ENCODE data around the gene SH3BP2.

The SH3BP2 gene

DNA sequence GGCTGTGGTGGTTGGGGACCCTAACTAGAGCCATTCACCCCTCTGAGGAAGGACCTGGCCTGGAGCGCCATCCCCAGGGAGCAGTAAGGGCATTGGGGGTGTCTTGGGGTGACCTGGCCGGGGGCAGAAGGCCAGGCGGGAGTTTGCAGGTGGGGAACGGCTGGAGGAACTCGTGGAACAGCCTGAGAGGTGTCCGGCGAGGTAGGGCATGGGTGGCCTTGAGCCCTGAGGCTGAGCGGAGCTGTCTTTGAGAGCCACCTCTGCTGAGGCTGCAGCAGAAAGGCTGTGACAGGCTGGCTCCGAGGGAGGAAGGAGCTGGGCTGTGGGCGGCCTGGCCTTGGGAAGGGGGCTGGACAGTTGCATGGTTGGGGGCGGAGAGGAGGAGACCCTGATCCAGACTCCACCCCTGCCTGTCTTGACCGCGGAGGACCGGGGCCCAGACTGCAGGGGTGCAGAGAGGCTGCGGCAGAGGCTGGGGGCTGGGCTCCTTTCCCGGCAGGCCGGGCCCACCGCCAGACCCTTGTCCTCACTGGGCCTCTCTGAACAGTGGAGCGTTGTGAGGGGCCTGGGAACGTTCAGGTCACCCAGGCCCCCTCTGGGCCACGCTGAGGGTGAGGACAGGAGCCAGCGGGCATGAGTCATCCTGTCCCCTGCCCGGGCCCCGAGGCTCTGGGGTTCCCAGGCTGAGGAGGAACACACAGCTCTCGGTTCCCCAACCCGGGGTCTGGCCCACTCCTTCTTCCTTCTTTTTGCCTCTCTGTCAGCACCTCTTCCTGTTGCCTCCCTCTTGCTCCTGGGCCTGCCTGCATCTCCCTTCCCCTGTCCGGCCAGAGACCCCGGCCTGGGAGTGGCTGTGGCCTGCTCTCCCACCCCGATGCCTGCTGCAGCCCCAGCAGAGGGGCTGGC lies 8.1 kb downstream of the SH3BP2 start:
- no peaks in the 10 kb centered on the region for H3K9me3 Mint-ChIP-seq
- peaks cover 2% of the 10 kb centered on the region for H3K36me3 Mint-ChIP-seq (ENCODE audit: low read depth)
- peaks cover 32% of the 10 kb centered on the region for H3K4me1 Mint-ChIP-seq (ENCODE audit: low read depth)
- DNase-seq (ENCODE audit: low spot score): peak; percentile 49
- peak overlapping the region; percentile 65 for H3K27ac Mint-ChIP-seq
- peak overlapping the region; percentile 55 for H3K4me3 Mint-ChIP-seq
- no peaks in the 10 kb centered on the region for H3K27me3 Mint-ChIP-seq (ENCODE audit: low read depth)

DNA sequence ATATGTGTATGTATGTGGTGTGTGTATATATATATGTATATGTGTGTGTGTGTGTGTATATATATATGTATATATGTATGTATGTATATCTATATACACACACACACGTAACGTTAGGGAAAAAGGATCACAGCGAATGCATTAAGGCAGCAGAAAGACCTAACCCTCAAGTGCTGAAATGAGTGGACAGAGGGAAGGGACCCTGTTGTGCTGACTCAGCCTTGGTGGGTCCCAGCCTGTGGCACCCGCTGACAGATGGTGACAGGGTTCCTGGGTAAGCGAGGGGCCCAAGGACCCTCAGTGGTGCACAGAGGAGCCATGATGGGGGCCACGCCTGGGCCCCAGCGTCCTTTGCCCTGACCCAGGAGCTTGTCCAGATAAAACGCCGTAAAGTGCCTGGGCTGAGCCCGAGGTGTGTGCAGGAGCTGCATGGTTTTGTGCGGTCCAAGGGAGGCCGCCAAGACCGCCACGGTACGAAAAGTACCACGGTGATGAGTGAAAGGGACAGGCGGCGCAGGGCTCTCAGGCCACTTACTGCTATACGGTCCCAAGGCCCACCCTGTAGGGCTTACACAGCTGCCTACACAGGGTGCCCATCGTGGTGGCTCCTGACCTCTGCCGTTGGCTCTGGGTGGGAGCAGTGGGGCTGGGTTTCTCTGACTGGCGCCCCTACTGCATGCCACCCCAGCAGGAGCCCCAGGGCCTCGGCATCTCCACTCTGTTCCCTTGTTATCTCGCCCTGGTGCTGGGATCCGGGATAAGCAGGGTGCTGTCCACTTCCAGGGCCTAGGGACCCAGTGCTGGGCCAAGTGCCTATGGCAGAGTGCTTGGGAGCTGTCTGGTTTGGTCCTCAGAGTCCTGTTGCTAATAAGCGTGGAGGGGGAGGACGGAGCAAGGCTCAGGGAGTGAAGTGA lies 10.0 kb downstream of the SH3BP2 start:
- no peak overlapping the region for H3K4me3 Mint-ChIP-seq
- peaks cover 25% of the 10 kb centered on the region for H3K4me1 Mint-ChIP-seq (ENCODE audit: low read depth)
- no peaks in the 10 kb centered on the region for H3K9me3 Mint-ChIP-seq
- peaks cover 2% of the 10 kb centered on the region for H3K36me3 Mint-ChIP-seq (ENCODE audit: low read depth)
- no peaks in the 10 kb centered on the region for H3K27me3 Mint-ChIP-seq (ENCODE audit: low read depth)
- no peak for DNase-seq (ENCODE audit: low spot score)
- H3K27ac Mint-ChIP-seq: no peak overlapping the region

DNA sequence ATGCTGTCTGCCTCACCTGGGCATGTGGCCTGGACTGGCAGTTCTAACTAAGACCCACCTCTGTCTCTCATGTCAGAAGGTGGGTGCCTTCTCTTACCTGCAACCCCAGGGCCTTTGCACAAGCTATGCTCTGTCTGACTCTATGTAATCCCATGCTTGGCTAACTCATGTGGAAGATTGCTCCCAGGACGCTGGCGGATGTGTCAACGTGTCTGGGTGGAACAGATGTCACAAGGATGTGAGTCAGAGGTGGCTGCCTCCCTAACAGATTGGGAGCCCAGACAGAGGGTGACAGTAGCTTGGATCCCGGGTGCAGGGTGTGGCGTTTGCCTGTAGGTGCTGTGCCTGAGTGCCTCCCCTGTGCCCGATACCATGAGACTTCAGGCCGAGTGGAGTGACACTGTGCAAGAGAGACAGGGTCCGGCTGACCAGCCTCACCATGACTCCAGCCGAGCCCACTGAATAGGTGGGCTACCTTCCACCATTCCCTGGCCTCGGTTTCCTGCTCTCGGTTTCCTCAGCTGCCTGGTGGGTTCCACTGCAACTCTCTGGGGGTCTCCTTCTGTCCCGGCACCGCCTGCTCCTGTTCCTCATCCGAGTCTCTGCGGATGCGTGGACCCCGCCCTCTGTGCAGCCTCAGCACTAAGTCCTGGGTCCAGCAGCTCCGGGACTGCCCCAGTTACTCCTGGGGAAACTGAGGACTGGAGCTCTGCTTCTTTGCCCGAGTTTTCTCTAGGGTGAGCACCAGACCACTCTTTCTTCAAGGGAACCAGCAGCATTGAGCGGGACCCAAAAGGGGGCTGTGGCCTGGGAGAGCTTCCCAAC lies 11.0 kb downstream of the SH3BP2 start:
- no peak overlapping the region for H3K4me3 Mint-ChIP-seq
- no peak for DNase-seq (ENCODE audit: low spot score)
- H3K9me3 Mint-ChIP-seq: no peaks in the 10 kb centered on the region
- H3K27me3 Mint-ChIP-seq (ENCODE audit: low read depth): no peaks in the 10 kb centered on the region
- peaks cover 15% of the 10 kb centered on the region for H3K4me1 Mint-ChIP-seq (ENCODE audit: low read depth)
- no peak overlapping the region for H3K27ac Mint-ChIP-seq
- peaks cover 2% of the 10 kb centered on the region for H3K36me3 Mint-ChIP-seq (ENCODE audit: low read depth)

GRCh38 chr4:2804449-2804972 lies 11.6 kb downstream of the SH3BP2 start:
- Mint-ChIP-seq H3K27me3 (ENCODE audit: low read depth) (no peaks in the 10 kb centered on the region), H3K36me3 (ENCODE audit: low read depth) (no peaks in the 10 kb centered on the region), H3K4me1 (ENCODE audit: low read depth) (peaks cover 11% of the 10 kb centered on the region), H3K4me3 (no peak overlapping the region), H3K9me3 (no peaks in the 10 kb centered on the region), H3K27ac (no peak overlapping the region)
- DNase-seq (ENCODE audit: low spot score): no peak

- Mint-ChIP-seq H3K27me3 (ENCODE audit: low read depth) (no peaks in the 10 kb centered on the region), H3K9me3 (no peaks in the 10 kb centered on the region), H3K4me3 (no peak overlapping the region), H3K36me3 (ENCODE audit: low read depth) (no peaks in the 10 kb centered on the region), H3K4me1 (ENCODE audit: low read depth) (peaks cover 9% of the 10 kb centered on the region), H3K27ac (no peak overlapping the region)
- DNase-seq (ENCODE audit: low spot score): no peak
These were observed 12.2 kb downstream of the SH3BP2 start for GRCh38 chr4:2804973-2805501.

DNA sequence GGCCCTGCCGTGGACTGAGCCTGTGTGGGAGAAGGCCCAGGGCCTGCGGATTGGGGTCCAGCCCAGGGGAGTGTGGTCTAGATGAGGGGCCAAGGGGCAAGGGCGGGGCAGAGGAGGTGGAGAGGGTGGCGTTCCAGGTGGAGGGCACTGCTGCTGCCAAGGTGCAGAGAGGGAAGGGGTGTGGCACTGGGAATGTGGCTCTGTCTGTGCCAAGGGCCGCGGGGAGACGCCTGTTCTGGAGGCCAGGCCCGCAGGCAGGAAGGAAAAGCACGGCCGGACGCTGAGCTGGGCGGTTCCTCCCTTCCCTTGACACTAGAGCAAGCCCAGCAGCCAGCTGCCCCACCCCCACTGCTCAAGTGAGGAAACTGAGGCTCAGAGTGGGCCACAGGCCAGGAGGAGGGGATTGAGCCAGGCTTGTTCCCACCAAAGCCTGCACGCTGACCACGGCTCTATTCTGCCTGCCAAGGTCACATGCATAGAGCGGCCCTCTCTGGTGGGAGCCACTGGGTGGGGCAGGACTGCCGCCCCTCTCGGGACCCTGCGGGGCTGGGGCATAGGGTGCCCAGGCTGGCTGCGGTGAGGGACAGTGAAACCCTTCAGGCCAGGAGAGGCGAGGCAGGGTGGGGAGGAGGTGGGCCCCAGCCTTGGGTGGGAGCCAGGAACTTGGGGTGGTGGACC lies 13.0 kb downstream of the SH3BP2 start:
- Mint-ChIP-seq H3K4me1 (ENCODE audit: low read depth) (peaks cover 13% of the 10 kb centered on the region), H3K27me3 (ENCODE audit: low read depth) (no peaks in the 10 kb centered on the region), H3K4me3 (no peak overlapping the region), H3K9me3 (no peaks in the 10 kb centered on the region), H3K27ac (no peak overlapping the region), H3K36me3 (ENCODE audit: low read depth) (no peaks in the 10 kb centered on the region)
- DNase-seq (ENCODE audit: low spot score): no peak

DNA sequence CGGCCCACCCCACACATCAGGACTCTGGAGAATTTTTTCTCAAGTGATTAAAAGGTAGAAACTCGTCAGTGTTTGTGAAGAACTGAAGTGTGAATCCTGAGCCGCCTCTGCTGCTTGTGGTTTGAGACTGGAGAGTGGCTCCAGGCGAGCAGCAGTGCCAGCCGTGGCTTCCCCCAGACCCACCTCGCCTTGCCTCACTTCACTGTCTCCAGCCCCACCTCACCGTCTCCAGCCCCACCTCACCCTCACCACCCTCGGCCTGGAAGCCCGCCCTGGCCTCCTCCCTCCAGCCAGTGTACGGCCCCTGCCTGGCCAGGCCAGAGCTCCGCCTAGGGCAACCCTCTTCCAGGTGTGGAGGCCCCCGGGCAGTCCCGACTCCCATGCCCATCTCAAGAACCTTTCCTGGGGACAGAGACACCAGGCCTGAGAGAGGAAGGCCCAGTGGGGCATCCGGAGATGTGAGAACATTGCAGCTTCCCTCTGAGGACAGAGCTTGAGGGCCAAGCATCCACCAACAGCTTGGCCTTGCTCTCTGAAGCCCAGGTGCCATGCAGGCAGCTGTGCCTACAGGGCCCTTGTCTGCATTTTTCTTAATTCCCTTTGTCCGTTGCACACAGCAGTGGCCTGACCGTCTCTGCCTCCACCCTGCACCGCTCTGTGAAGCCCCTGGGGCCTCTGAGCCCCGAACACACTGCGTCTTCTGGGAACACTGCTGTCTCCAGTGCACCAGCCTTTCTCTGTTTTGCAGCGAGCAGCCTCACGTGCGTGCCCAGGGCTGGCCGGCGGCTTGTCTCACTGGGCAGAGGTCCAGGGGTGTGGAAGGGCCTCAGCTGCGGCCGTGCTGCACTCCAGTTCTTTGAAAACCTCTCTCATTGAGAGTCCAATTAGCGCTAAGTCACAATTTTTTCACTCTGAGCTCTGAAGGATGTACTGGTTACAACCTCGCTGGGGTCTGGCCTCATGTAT lies 13.8 kb downstream of the SH3BP2 start:
- DNase-seq (ENCODE audit: low spot score): no peak
- Mint-ChIP-seq H3K4me3 (no peak overlapping the region), H3K4me1 (ENCODE audit: low read depth) (peaks cover 10% of the 10 kb centered on the region), H3K27me3 (ENCODE audit: low read depth) (no peaks in the 10 kb centered on the region), H3K36me3 (ENCODE audit: low read depth) (peaks cover under 1% of the 10 kb centered on the region), H3K9me3 (no peaks in the 10 kb centered on the region), H3K27ac (no peak overlapping the region)

DNA sequence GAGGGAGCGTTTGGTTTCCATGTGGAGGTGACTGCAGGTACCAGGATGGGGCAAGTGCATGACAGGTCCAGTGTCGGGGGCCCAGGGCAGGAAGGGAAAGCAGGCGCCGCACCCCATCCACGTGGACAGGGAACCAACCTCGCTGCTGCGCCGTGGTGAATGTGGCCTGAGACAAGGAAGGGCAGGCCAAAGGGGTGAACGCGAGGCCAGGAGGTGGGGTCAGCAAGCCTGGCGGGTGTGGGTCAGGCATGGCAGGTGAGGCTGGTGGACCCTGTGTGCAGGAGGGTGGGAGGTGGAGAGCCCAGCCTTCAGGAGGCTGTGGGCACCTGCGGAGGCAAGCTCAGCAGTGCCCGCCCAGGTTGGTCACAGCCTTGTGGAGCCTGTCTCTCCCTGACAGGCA lies 14.7 kb downstream of the SH3BP2 start:
- DNase-seq (ENCODE audit: low spot score): no peak
- Mint-ChIP-seq H3K4me1 (ENCODE audit: low read depth) (peaks cover 13% of the 10 kb centered on the region), H3K4me3 (no peak overlapping the region), H3K36me3 (ENCODE audit: low read depth) (peaks cover 6% of the 10 kb centered on the region), H3K27me3 (ENCODE audit: low read depth) (no peaks in the 10 kb centered on the region), H3K27ac (no peak overlapping the region), H3K9me3 (no peaks in the 10 kb centered on the region)

DNA sequence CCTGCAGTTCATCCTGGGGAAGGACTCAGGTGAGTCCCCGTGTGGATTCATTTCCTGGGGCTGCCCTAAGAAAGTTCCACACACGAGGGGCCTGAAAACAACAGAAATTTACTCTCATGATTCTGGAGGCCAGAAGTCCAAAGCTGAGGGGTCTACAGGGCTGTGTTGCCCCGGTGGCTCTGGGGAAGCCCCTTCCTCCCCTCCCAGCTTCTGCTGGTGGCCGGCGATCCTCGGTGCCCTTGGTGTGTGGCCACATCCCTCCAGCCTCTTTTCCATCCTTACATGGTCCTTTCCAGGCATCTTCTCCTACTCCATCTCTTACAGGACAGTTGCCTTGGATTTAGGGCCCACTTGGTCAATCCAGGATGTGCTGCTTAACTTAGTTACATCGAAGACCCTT lies 15.1 kb downstream of the SH3BP2 start:
- H3K4me3 Mint-ChIP-seq: no peak overlapping the region
- peaks cover 8% of the 10 kb centered on the region for H3K36me3 Mint-ChIP-seq (ENCODE audit: low read depth)
- DNase-seq (ENCODE audit: low spot score): no peak
- peaks cover 15% of the 10 kb centered on the region for H3K4me1 Mint-ChIP-seq (ENCODE audit: low read depth)
- H3K27me3 Mint-ChIP-seq (ENCODE audit: low read depth): no peaks in the 10 kb centered on the region
- no peak overlapping the region for H3K27ac Mint-ChIP-seq
- H3K9me3 Mint-ChIP-seq: no peaks in the 10 kb centered on the region

- Mint-ChIP-seq H3K36me3 (ENCODE audit: low read depth) (peaks cover 16% of the 10 kb centered on the region), H3K27ac (no peak overlapping the region), H3K27me3 (ENCODE audit: low read depth) (no peaks in the 10 kb centered on the region), H3K4me3 (no peak overlapping the region), H3K4me1 (ENCODE audit: low read depth) (peaks cover 28% of the 10 kb centered on the region), H3K9me3 (no peaks in the 10 kb centered on the region)
- DNase-seq (ENCODE audit: low spot score): no peak
These were observed 16.8 kb downstream of the SH3BP2 start for GRCh38 chr4:2809610-2810180.

GRCh38 chr4:2810388-2810787 lies 17.5 kb downstream of the SH3BP2 start:
- peaks cover 34% of the 10 kb centered on the region for H3K4me1 Mint-ChIP-seq (ENCODE audit: low read depth)
- no peak overlapping the region for H3K4me3 Mint-ChIP-seq
- H3K27ac Mint-ChIP-seq: peak overlapping the region; percentile 55

More at GRCh38 chr4:2810388-2810787, 17.5 kb downstream of the SH3BP2 start:
- DNase-seq (ENCODE audit: low spot score): no peak
- Mint-ChIP-seq H3K27me3 (ENCODE audit: low read depth) (no peaks in the 10 kb centered on the region), H3K36me3 (ENCODE audit: low read depth) (peaks cover 16% of the 10 kb centered on the region), H3K9me3 (no peaks in the 10 kb centered on the region)
